Activated T-cell treated with anti-CD3 and anti-CD28 coated beads, Interleukin-2, amount 50 U/mL, for 48 hours (primary cell): ENCODE measurements around the gene FYCO1.
A peak's percentile ranks its signal among the peaks of the same experiment; 100 is the strongest.
"Not testable (repeated sequence)": the region's sequence is repeated elsewhere in the genome, so short reads cannot be mapped to it uniquely, and the experiment has no call there.

Experiments
- DNase-seq, 2 experiments: peaks; one replicate each; pipeline ENCODE4 v3.0.0-alpha.2; 2020

The FYCO1 gene

GRCh38 chr3:46008058-46008457 is 12.4 kb upstream of the FYCO1 start:
- DNase-seq, result no peak

- no peak for DNase-seq
Observed at GRCh38 chr3:46007280-46007679, 11.7 kb upstream of the FYCO1 start.

- no peak for DNase-seq
Observed at GRCh38 chr3:46006238-46007032, 10.8 kb upstream of the FYCO1 start.

GRCh38 chr3:46003706-46004105 is 8.1 kb upstream of the FYCO1 start:
- DNase-seq, result not testable (repeated sequence)

- no peak for DNase-seq
Observed at GRCh38 chr3:46001178-46001577, 5.6 kb upstream of the FYCO1 start.

GRCh38 chr3:45997942-45998341 is 2.3 kb upstream of the FYCO1 start:
- no peak for DNase-seq

GRCh38 chr3:45997499-45997898 is 1.9 kb upstream of the FYCO1 start:
- not testable (repeated sequence) for DNase-seq

GRCh38 chr3:45994419-45995235 is 997 bp downstream of the FYCO1 start:
- DNase-seq, result peak; percentile 62 to 65

GRCh38 chr3:45993421-45994027 is 2.1 kb downstream of the FYCO1 start:
- DNase-seq, result no peak

GRCh38 chr3:45992821-45993221 is 2.8 kb downstream of the FYCO1 start:
- DNase-seq, result no peak

GRCh38 chr3:45992133-45992729 is 3.4 kb downstream of the FYCO1 start:
- DNase-seq, result no peak

GRCh38 chr3:45991341-45991740 is 4.3 kb downstream of the FYCO1 start:
- DNase-seq, result no peak

GRCh38 chr3:45990181-45990580 is 5.4 kb downstream of the FYCO1 start:
- no peak for DNase-seq

GRCh38 chr3:45988804-45989203 is 6.8 kb downstream of the FYCO1 start:
- DNase-seq, result no peak

- DNase-seq, result no peak
Observed at GRCh38 chr3:45988362-45988761, 7.3 kb downstream of the FYCO1 start.

GRCh38 chr3:45987368-45988291 is 8.0 kb downstream of the FYCO1 start:
- DNase-seq, result no peak

- DNase-seq, result no peak
Observed at GRCh38 chr3:45986303-45986982, 9.2 kb downstream of the FYCO1 start.

GRCh38 chr3:45985532-45986302 is 9.9 kb downstream of the FYCO1 start:
- no peak for DNase-seq

- DNase-seq, result no peak
Observed at GRCh38 chr3:45984331-45985312, 11.0 kb downstream of the FYCO1 start.
